ENCODE data around the gene STK26. TPM values are rescaled to one million over a fixed set of nuclear protein-coding genes. Genes with fewer than 3 reads are reported as not detected.
"Not testable (repeated sequence)": the region's sequence is repeated elsewhere in the genome, so short reads cannot be mapped to it uniquely, and the experiment has no call there.

The STK26 gene
- total and polyA plus RNA-seq, 4 donors = 9.1 to 16.4 (median 11.1) TPM

DNA sequence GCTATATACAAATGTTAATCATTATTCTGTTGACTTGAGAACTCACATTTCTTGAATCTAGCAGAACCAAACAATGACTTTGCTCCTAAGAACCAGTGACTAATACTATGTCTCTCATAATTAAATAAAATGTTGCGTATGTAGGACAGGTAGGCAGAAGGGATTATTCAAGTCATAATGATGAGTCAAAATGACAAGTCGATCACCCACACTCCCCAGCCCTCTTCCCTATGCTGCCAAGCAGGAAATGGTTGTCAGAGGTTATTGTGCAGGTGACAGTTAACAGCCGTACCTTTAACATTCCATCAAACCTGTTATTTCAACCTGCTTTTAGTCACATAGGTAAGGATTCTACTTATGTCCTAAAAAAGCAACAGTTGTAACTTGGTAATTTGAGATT lies 22.0 kb upstream of the STK26 start:
- no peak for ATAC-seq (ENCODE audit: insufficient read depth, low FRiP score)
- WGBS, 2 donors = 63 to 88% methylated on average over 3 of the region's 3 CpGs
- no peak for DNase-seq
- no peaks in the 10 kb centered on the region for H3K36me3 ChIP-seq (ENCODE audit: control insufficient read depth in 4 of 4, insufficient read depth in 4 of 4, low read length in 4 of 4)
- TF ChIP-seq, protein P1, sequence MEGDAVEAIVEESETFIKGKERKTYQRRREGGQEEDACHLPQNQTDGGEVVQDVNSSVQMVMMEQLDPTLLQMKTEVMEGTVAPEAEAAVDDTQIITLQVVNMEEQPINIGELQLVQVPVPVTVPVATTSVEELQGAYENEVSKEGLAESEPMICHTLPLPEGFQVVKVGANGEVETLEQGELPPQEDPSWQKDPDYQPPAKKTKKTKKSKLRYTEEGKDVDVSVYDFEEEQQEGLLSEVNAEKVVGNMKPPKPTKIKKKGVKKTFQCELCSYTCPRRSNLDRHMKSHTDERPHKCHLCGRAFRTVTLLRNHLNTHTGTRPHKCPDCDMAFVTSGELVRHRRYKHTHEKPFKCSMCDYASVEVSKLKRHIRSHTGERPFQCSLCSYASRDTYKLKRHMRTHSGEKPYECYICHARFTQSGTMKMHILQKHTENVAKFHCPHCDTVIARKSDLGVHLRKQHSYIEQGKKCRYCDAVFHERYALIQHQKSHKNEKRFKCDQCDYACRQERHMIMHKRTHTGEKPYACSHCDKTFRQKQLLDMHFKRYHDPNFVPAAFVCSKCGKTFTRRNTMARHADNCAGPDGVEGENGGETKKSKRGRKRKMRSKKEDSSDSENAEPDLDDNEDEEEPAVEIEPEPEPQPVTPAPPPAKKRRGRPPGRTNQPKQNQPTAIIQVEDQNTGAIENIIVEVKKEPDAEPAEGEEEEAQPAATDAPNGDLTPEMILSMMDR (IDR thresholded peaks at IDR 0.05; ENCODE audit: control extremely low read depth, extremely low read depth) = no peak
- no peaks in the 10 kb centered on the region for H3K4me1 ChIP-seq (ENCODE audit: control insufficient read depth in 5 of 5, insufficient read depth in 5 of 5, low read length in 5 of 5)
- H3K9ac ChIP-seq (ENCODE audit: insufficient read depth in 1 of 2, low read length in 2 of 2) = no peak overlapping the region
- no peaks in the 10 kb centered on the region for H3K9me3 ChIP-seq (ENCODE audit: control insufficient read depth in 4 of 4, insufficient read depth in 3 of 4, low read length in 3 of 4)
- H3K27me3 ChIP-seq (ENCODE audit: control insufficient read depth in 3 of 3, insufficient read depth in 3 of 3, low read length in 2 of 3) = peaks cover 0 to 62% (median 41%) of the 10 kb centered on the region in 3 donors
- H3K4me3 ChIP-seq = no peak overlapping the region
- no peak overlapping the region for H3K27ac ChIP-seq (ENCODE audit: low read depth in 1 of 2, low read length in 1 of 2)

- WGBS, 2 donors = 70 to 90% methylated on average over 4 of the region's 4 CpGs
- H3K27ac ChIP-seq (ENCODE audit: low read depth in 1 of 2, low read length in 1 of 2) = no peak overlapping the region
- ATAC-seq (ENCODE audit: insufficient read depth, low FRiP score) (no peak), DNase-seq (no peak)
- no peaks in the 10 kb centered on the region for H3K9me3 ChIP-seq (ENCODE audit: control insufficient read depth in 4 of 4, insufficient read depth in 3 of 4, low read length in 3 of 4)
- peaks cover 3 to 79% (median 57%) of the 10 kb centered on the region in 3 donors for H3K27me3 ChIP-seq (ENCODE audit: control insufficient read depth in 3 of 3, insufficient read depth in 3 of 3, low read length in 2 of 3)
- H3K36me3 ChIP-seq (ENCODE audit: control insufficient read depth in 4 of 4, insufficient read depth in 4 of 4, low read length in 4 of 4) = no peaks in the 10 kb centered on the region
- no peaks in the 10 kb centered on the region for H3K4me1 ChIP-seq (ENCODE audit: control insufficient read depth in 5 of 5, insufficient read depth in 5 of 5, low read length in 5 of 5)
- H3K9ac ChIP-seq (ENCODE audit: insufficient read depth in 1 of 2, low read length in 2 of 2) = no peak overlapping the region
- no peak overlapping the region for H3K4me3 ChIP-seq
- TF ChIP-seq, protein P1 (IDR thresholded peaks at IDR 0.05; ENCODE audit: control extremely low read depth, extremely low read depth) = no peak
Observed at GRCh38 chrX:132004728-132005127, 18.4 kb upstream of the STK26 start.

- H3K27ac ChIP-seq (ENCODE audit: low read depth in 1 of 2, low read length in 1 of 2) = no peak overlapping the region
- WGBS, 2 donors = 62 to 91% methylated on average over 3 of the region's 3 CpGs
- TF ChIP-seq, protein P1 (IDR thresholded peaks at IDR 0.05; ENCODE audit: control extremely low read depth, extremely low read depth) = no peak
- H3K36me3 ChIP-seq (ENCODE audit: control insufficient read depth in 4 of 4, insufficient read depth in 4 of 4, low read length in 4 of 4) = no peaks in the 10 kb centered on the region
- H3K27me3 ChIP-seq (ENCODE audit: control insufficient read depth in 3 of 3, insufficient read depth in 3 of 3, low read length in 2 of 3) = peaks cover 3 to 65% (median 36%) of the 10 kb centered on the region in 3 donors
- H3K9ac ChIP-seq (ENCODE audit: insufficient read depth in 1 of 2, low read length in 2 of 2) = no peak overlapping the region
- H3K4me1 ChIP-seq (ENCODE audit: control insufficient read depth in 5 of 5, insufficient read depth in 5 of 5, low read length in 5 of 5) = no peaks in the 10 kb centered on the region
- no peak overlapping the region for H3K4me3 ChIP-seq
- no peaks in the 10 kb centered on the region for H3K9me3 ChIP-seq (ENCODE audit: control insufficient read depth in 4 of 4, insufficient read depth in 3 of 4, low read length in 3 of 4)
- DNase-seq (no peak), ATAC-seq (ENCODE audit: insufficient read depth, low FRiP score) (no peak)
Observed at GRCh38 chrX:132009350-132009749, 13.8 kb upstream of the STK26 start.

- not testable (repeated sequence) for DNase-seq
- 82 to 96% methylated on average over 2 of the region's 2 CpGs for WGBS, 2 donors
Observed at GRCh38 chrX:132010213-132010612, 12.9 kb upstream of the STK26 start.

More at GRCh38 chrX:132010213-132010612, 12.9 kb upstream of the STK26 start:
- not testable (repeated sequence) for H3K36me3 ChIP-seq (ENCODE audit: control insufficient read depth in 4 of 4, insufficient read depth in 4 of 4, low read length in 4 of 4); H3K27ac ChIP-seq (ENCODE audit: low read depth in 1 of 2, low read length in 1 of 2); H3K9ac ChIP-seq (ENCODE audit: insufficient read depth in 1 of 2, low read length in 2 of 2); H3K4me3 ChIP-seq; H3K9me3 ChIP-seq (ENCODE audit: control insufficient read depth in 4 of 4, insufficient read depth in 3 of 4, low read length in 3 of 4); ATAC-seq (ENCODE audit: insufficient read depth, low FRiP score); H3K4me1 ChIP-seq (ENCODE audit: control insufficient read depth in 5 of 5, insufficient read depth in 5 of 5, low read length in 5 of 5)
- H3K27me3 ChIP-seq (ENCODE audit: control insufficient read depth in 3 of 3, insufficient read depth in 3 of 3, low read length in 2 of 3) = peaks cover 3 to 57% (median 35%) of the 10 kb centered on the region in 3 donors
